HG03469 (cell line): ENCODE data around the gene TEX22.

ENCODE experiments used
- ATAC-seq: cut with Tn5 transposase; IDR thresholded peaks from one replicate; pipeline ENCODE4 v1.9.1; 2021; ENCODE audit warnings: mild to moderate bottlenecking, moderate library complexity, moderate number of reproducible peaks; ENCODE audit not compliant: unreplicated experiment

TEX22 gene

GRCh38 chr14:105420101-105420973, 22.0 kb downstream of the TEX22 start:
- ATAC-seq: no peak

- no peak for ATAC-seq
These were observed 22.8 kb downstream of the TEX22 start for GRCh38 chr14:105420974-105421674.

- ATAC-seq: no peak
These were observed 23.6 kb downstream of the TEX22 start for GRCh38 chr14:105421723-105422615.

- no peak for ATAC-seq
These were observed 24.6 kb downstream of the TEX22 start for GRCh38 chr14:105422695-105423487.

GRCh38 chr14:105423488-105424195, 25.3 kb downstream of the TEX22 start:
- no peak for ATAC-seq

- ATAC-seq: no peak
These were observed 26.5 kb downstream of the TEX22 start for GRCh38 chr14:105424861-105425260.

- no peak for ATAC-seq
These were observed 27.5 kb downstream of the TEX22 start for GRCh38 chr14:105425823-105426247.

- no peak for ATAC-seq
These were observed 28.2 kb downstream of the TEX22 start for GRCh38 chr14:105426416-105427130.

GRCh38 chr14:105427412-105427811, 29.1 kb downstream of the TEX22 start:
- ATAC-seq: no peak

GRCh38 chr14:105427936-105428485, 29.7 kb downstream of the TEX22 start:
- ATAC-seq: no peak

- no peak for ATAC-seq
These were observed 31.7 kb downstream of the TEX22 start for GRCh38 chr14:105430042-105430441.

GRCh38 chr14:105430565-105430964, 32.2 kb downstream of the TEX22 start:
- no peak for ATAC-seq

GRCh38 chr14:105431256-105431655, 32.9 kb downstream of the TEX22 start:
- ATAC-seq: no peak

GRCh38 chr14:105432657-105433056, 34.3 kb downstream of the TEX22 start:
- no peak for ATAC-seq

GRCh38 chr14:105433161-105433605, 34.8 kb downstream of the TEX22 start:
- ATAC-seq: no peak

- ATAC-seq: no peak
These were observed 38.1 kb downstream of the TEX22 start for GRCh38 chr14:105436402-105436801.

- ATAC-seq: no peak
These were observed 38.8 kb downstream of the TEX22 start for GRCh38 chr14:105436891-105437722.
